K562 (cell line): ENCODE results near the gene DHX36.

Experiments used
- CREB1 ChIP-seq, 2 experiments: sonication (generic) in 1 of 2; formaldehyde crosslinking in 1 of 2; IDR thresholded peaks; 2 replicates each; pipeline versions ENCODE4 v1.6.1 to v1.8.0; 2012 to 2022; ENCODE audit warnings: inconsistent platforms in 1 of 2, mild to moderate bottlenecking in 1 of 2, missing genetic modification reagents in 1 of 2, moderate library complexity in 1 of 2
- CREB3 ChIP-seq: fragments of 450-650 bp; conservative IDR thresholded peaks from 2 replicates; pipeline ENCODE4 v1.6.1; 2016; ENCODE audit warnings: missing genetic modification characterization, low read depth, mild to moderate bottlenecking, missing compliant biosample characterization, moderate library complexity
- EZH2 ChIP-seq: IDR thresholded peaks from 2 replicates; pipeline ENCODE4 v1.6.1; 2012; ENCODE audit warnings: low read depth, mild to moderate bottlenecking, inconsistent platforms, low read length, borderline replicate concordance
- KLF1 ChIP-seq: fragments of 450-650 bp; IDR thresholded peaks from 2 replicates; pipeline ENCODE4 v1.6.1; 2016; ENCODE audit warnings: missing genetic modification characterization, missing compliant biosample characterization
- MIER1 ChIP-seq: fragments of 450-650 bp; IDR thresholded peaks from 2 replicates; pipeline ENCODE4 v1.6.1; 2016; ENCODE audit warnings: antibody characterized with exemption, mild to moderate bottlenecking, low read depth
- POLR2A ChIP-seq: fragments of 450-650 bp; conservative IDR thresholded peaks from 2 replicates; pipeline ENCODE4 v1.6.1; 2016
- SP1 ChIP-seq: sonication (generic); formaldehyde crosslinking; IDR thresholded peaks from 2 replicates; pipeline ENCODE4 v1.8.1; 2022; ENCODE audit warnings: mild to moderate bottlenecking, missing genetic modification reagents
- SP2 ChIP-seq: IDR thresholded peaks from 2 replicates; pipeline ENCODE4 v1.6.1; 2011; ENCODE audit warnings: mild to moderate bottlenecking, low read depth, low read length, moderate library complexity; ENCODE audit not compliant: poor library complexity, severe bottlenecking; ENCODE audit errors: extremely low read depth
- TBL1XR1 ChIP-seq, 2 experiments: IDR thresholded peaks; 2 replicates each; pipeline ENCODE4 v1.6.1; 2012; ENCODE audit warnings: improper control_type of control experiment in 2 of 2, low read length in 2 of 2, mild to moderate bottlenecking in 1 of 2
- ZBTB40 ChIP-seq, 2 experiments: fragments of 450-650 bp in 1 of 2; sonication (generic) in 1 of 2; formaldehyde crosslinking in 1 of 2; IDR thresholded peaks; 2 replicates each; pipeline versions ENCODE4 v1.7.1 to v1.9.0; 2016 to 2022; ENCODE audit warnings: inconsistent platforms in 1 of 2, mild to moderate bottlenecking in 1 of 2, missing genetic modification reagents in 1 of 2
- ZNF174 ChIP-seq: fragments of 250-450 bp; sonication (Bioruptor Pico); IDR thresholded peaks from 2 replicates; pipeline ENCODE4 v1.4.0; 2020; ENCODE audit warnings: mild to moderate bottlenecking
- ZNF668 ChIP-seq: fragments of 250-450 bp; sonication (Bioruptor Pico); IDR thresholded peaks from 2 replicates; pipeline ENCODE4 v1.8.0; 2022; ENCODE audit warnings: mild to moderate bottlenecking, inconsistent platforms

GRCh38 chr3:154294016-154294415, 30.3 kb downstream of the DHX36 start:
- no peak for TF ChIP-seq SP2
- TF ChIP-seq TBL1XR1 (IDR thresholded peaks at IDR 0.05; ENCODE audit: low read length in 2 of 2): no peak
- no peak for TF ChIP-seq KLF1 (tag)
- no peak for TF ChIP-seq POLR2A
- no peak for TF ChIP-seq ZNF174 (CRISPR knock-in tag)
- no peak for TF ChIP-seq ZBTB40 (IDR thresholded peaks at IDR 0.05)
- TF ChIP-seq ZBTB40 (CRISPR knock-in tag; IDR thresholded peaks at IDR 0.05): no peak
- TF ChIP-seq CREB1 (IDR thresholded peaks at IDR 0.05): no peak
- TF ChIP-seq CREB1 (CRISPR knock-in tag; IDR thresholded peaks at IDR 0.05): no peak
- TF ChIP-seq CREB3 (tag): no peak
- TF ChIP-seq SP1 (CRISPR knock-in tag): no peak
- TF ChIP-seq ZNF668 (CRISPR knock-in tag): no peak
- TF ChIP-seq EZH2: no peak
- TF ChIP-seq MIER1: no peak
